RWPE2 (cell line): ENCODE results near the gene CACNA1H.
A peak's percentile ranks its signal among the peaks of the same experiment; 100 is the strongest.

Experiments
- ATAC-seq: fragments of 200-7000 bp; cut with Tn5 transposase; 3 replicates; pipeline ENCODE4 v1.9.1; 2021; ENCODE audit warnings: low read depth
- DNase-seq: peaks from one replicate; pipeline ENCODE4 v3.0.0-alpha.2; 2020; ENCODE audit warnings: low spot score
- H3K27ac ChIP-seq: fragments of 450-650 bp; 2 replicates; pipeline ENCODE4 v1.5.1; 2017; ENCODE audit warnings: mild to moderate bottlenecking; ENCODE audit not compliant: poor library complexity, severe bottlenecking
- H3K27me3 ChIP-seq: fragments of 250-450 bp; sonication (Bioruptor Pico); 2 replicates; pipeline ENCODE4 v1.5.1; 2021; ENCODE audit warnings: mild to moderate bottlenecking, moderate library complexity; ENCODE audit not compliant: insufficient read depth, poor library complexity, severe bottlenecking
- H3K36me3 ChIP-seq: fragments of 250-450 bp; sonication (Bioruptor Pico); 2 replicates; pipeline ENCODE4 v1.5.1; 2020; ENCODE audit warnings: low read depth, mild to moderate bottlenecking, moderate library complexity
- H3K4me1 ChIP-seq: fragments of 250-450 bp; sonication (Bioruptor Pico); 2 replicates; pipeline ENCODE4 v1.5.1; 2021; ENCODE audit warnings: mild to moderate bottlenecking, moderate library complexity; ENCODE audit not compliant: insufficient read depth, poor library complexity, severe bottlenecking
- H3K4me3 ChIP-seq: fragments of 250-450 bp; sonication (Bioruptor Pico); 2 replicates; pipeline ENCODE4 v1.5.1; 2021; ENCODE audit warnings: mild to moderate bottlenecking, moderate library complexity; ENCODE audit not compliant: severe bottlenecking
- H3K9me3 ChIP-seq: fragments of 250-450 bp; sonication (Bioruptor Pico); 2 replicates; pipeline ENCODE4 v1.5.1; 2021; ENCODE audit warnings: mild to moderate bottlenecking, moderate library complexity; ENCODE audit not compliant: severe bottlenecking
- CTCF ChIP-seq: fragments of 450-650 bp; IDR thresholded peaks from one replicate; pipeline ENCODE4 v1.5.1; 2017; ENCODE audit warnings: mild to moderate bottlenecking, moderate library complexity; ENCODE audit not compliant: poor library complexity, severe bottlenecking

The CACNA1H gene

GRCh38 chr16:1125471-1125870, 27.4 kb upstream of the CACNA1H start:
- peaks cover under 1% of the 10 kb centered on the region for H3K27me3 ChIP-seq

GRCh38 chr16:1126044-1126443, 26.9 kb upstream of the CACNA1H start:
- H3K36me3 ChIP-seq: no peaks in the 10 kb centered on the region
- ATAC-seq (no peak), DNase-seq (no peak)
- no peaks in the 10 kb centered on the region for H3K4me1 ChIP-seq
- no peaks in the 10 kb centered on the region for H3K27me3 ChIP-seq
- H3K4me3 ChIP-seq: no peak overlapping the region
- no peak for TF ChIP-seq CTCF
- no peaks in the 10 kb centered on the region for H3K9me3 ChIP-seq
- no peak overlapping the region for H3K27ac ChIP-seq

More at GRCh38 chr16:1125471-1125870, 27.4 kb upstream of the CACNA1H start:
- TF ChIP-seq CTCF: no peak
- no peaks in the 10 kb centered on the region for H3K36me3 ChIP-seq
- no peak overlapping the region for H3K4me3 ChIP-seq
- H3K4me1 ChIP-seq: no peaks in the 10 kb centered on the region
- no peak overlapping the region for H3K27ac ChIP-seq
- H3K9me3 ChIP-seq: no peaks in the 10 kb centered on the region
- ATAC-seq: peak; percentile 26; the same call in 2 of the 3 replicates
- DNase-seq: no peak

GRCh38 chr16:1126586-1126985, 26.3 kb upstream of the CACNA1H start:
- Histone ChIP-seq H3K4me1 (no peaks in the 10 kb centered on the region), H3K27me3 (no peaks in the 10 kb centered on the region)
- no peak for ATAC-seq

GRCh38 chr16:1127101-1127500, 25.8 kb upstream of the CACNA1H start:
- H3K4me3 ChIP-seq: no peak overlapping the region
- no peaks in the 10 kb centered on the region for H3K4me1 ChIP-seq
- no peak overlapping the region for H3K27ac ChIP-seq
- TF ChIP-seq CTCF: no peak
- DNase-seq (no peak), ATAC-seq (no peak)
- no peaks in the 10 kb centered on the region for H3K36me3 ChIP-seq
- no peaks in the 10 kb centered on the region for H3K27me3 ChIP-seq
- H3K9me3 ChIP-seq: no peaks in the 10 kb centered on the region

More at GRCh38 chr16:1126586-1126985, 26.3 kb upstream of the CACNA1H start:
- no peak for TF ChIP-seq CTCF
- Histone ChIP-seq H3K9me3 (no peaks in the 10 kb centered on the region), H3K4me3 (no peak overlapping the region), H3K36me3 (no peaks in the 10 kb centered on the region), H3K27ac (no peak overlapping the region)
- DNase-seq: no peak

GRCh38 chr16:1127971-1128715, 24.8 kb upstream of the CACNA1H start:
- H3K27me3 ChIP-seq: no peaks in the 10 kb centered on the region
- no peaks in the 10 kb centered on the region for H3K36me3 ChIP-seq
- no peaks in the 10 kb centered on the region for H3K9me3 ChIP-seq
- ATAC-seq: no peak
- no peak overlapping the region for H3K4me3 ChIP-seq
- H3K4me1 ChIP-seq: no peaks in the 10 kb centered on the region
- no peak for TF ChIP-seq CTCF
- DNase-seq: no peak
- H3K27ac ChIP-seq: no peak overlapping the region
